CD4-positive, alpha-beta T cell treated with Interleukin-15 for 1 hour (primary cell): ENCODE data around the gene ARFGAP3.
"Not testable (repeated sequence)": the region's sequence is repeated elsewhere in the genome, so short reads cannot be mapped to it uniquely, and the experiment has no call there.

Source experiments
- DNase-seq: peaks from one replicate; pipeline ENCODE4 v3.0.0-alpha.2; 2020

Gene ARFGAP3

GRCh38 chr22:42763965-42764480 lies 93.0 kb downstream of the ARFGAP3 start:
- no peak for DNase-seq

- no peak for DNase-seq
Measured at GRCh38 chr22:42760806-42761565, 96.1 kb downstream of the ARFGAP3 start.

GRCh38 chr22:42758931-42759629 lies 98.0 kb downstream of the ARFGAP3 start:
- no peak for DNase-seq

- DNase-seq = not testable (repeated sequence)
Measured at GRCh38 chr22:42755553-42755952, 101.5 kb downstream of the ARFGAP3 start.

GRCh38 chr22:42755121-42755520 lies 102.0 kb downstream of the ARFGAP3 start:
- DNase-seq = not testable (repeated sequence)

GRCh38 chr22:42754658-42755057 lies 102.4 kb downstream of the ARFGAP3 start:
- DNase-seq = no peak

GRCh38 chr22:42752912-42753311 lies 104.2 kb downstream of the ARFGAP3 start:
- no peak for DNase-seq

- DNase-seq = no peak
Measured at GRCh38 chr22:42752230-42752746, 104.8 kb downstream of the ARFGAP3 start.

GRCh38 chr22:42750421-42750820 lies 106.7 kb downstream of the ARFGAP3 start:
- not testable (repeated sequence) for DNase-seq

GRCh38 chr22:42747701-42748513 lies 109.2 kb downstream of the ARFGAP3 start:
- no peak for DNase-seq
